Activated CD8-positive, alpha-beta memory T cell treated with anti-CD3 and anti-CD28 coated beads, Interleukin-2, amount 50 U/mL, for 24 hours (primary cell): ENCODE data around the gene BPI.
"Not testable (repeated sequence)": the region's sequence is repeated elsewhere in the genome, so short reads cannot be mapped to it uniquely, and the experiment has no call there.

Experiments
- DNase-seq: peaks from one replicate; pipeline ENCODE4 v3.0.0-alpha.2; 2020; ENCODE audit errors: extremely low read depth

The BPI gene

GRCh38 chr20:38363004-38363747 lies 59.2 kb downstream of the BPI start:
- DNase-seq, result no peak

DNA sequence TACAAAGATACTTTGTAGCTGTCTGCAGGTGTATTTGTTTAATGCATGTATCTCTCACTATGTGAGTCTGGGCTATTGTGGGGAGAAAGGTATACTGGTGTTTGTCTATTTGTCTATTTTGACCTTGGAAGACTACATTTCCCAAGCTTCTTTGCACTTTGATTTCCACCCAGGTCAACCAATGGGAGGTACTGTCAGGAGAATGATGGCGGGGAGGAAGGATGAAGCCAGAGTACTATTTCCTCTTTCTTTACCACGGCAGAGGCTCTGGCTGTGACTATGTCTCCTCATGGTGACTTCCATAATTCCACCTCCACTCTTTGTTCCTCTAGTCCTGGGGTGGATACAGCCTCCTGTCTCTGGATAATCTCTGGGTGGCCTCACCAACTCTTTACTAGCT lies 65.4 kb downstream of the BPI start:
- no peak for DNase-seq

GRCh38 chr20:38372806-38373205 lies 68.8 kb downstream of the BPI start:
- DNase-seq, result no peak

DNA sequence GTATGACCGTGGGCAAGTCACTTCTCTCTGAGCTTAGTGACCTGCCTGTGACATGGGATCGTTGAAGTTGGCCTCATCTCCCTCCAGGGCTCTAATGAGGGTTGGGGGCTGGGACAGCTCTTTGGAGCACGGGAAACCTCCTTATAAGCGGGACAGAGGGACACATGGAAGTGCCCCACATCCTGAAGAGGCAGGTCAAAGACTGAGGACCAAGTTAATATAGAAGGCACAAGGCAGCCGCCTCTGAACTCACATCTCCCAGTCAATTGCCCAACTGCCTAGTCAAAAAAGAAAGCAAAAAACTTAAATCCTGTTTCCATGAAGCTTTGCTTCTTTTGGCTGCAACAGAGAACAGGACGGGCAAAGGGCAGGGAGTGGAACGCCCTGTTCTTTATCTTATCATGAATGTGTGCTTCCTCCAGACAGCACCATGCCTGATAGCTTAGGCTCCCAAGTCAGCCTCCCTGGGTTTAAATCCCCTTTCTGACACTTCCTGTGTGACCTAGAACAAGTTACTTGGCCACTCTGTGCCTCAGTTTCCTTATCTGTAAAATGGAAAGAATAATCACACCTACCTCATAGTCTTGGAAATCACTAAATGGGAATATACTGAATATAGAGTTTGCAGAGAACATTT lies 69.4 kb downstream of the BPI start:
- no peak for DNase-seq

DNA sequence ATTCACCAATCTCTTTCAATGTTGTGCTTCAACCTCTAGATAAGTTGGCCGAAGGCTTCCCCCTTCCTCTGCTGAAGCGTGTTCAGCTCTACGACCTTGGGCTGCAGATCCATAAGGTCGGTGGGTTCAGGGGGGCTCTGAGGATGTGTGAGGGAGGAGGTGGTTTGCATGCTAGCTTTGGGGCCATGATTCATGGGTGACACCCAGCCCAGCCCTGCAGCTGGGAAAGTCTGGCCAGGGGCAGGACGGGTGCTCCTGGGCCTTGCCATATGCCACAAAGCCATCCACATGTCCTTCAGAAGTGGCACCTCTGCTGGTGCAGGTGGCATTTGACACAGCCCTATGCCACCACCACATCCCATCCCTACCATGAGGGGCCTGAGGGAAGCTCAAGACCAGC lies 69.9 kb downstream of the BPI start:
- no peak for DNase-seq

GRCh38 chr20:38377039-38377685 lies 73.2 kb downstream of the BPI start:
- DNase-seq, result no peak

DNA sequence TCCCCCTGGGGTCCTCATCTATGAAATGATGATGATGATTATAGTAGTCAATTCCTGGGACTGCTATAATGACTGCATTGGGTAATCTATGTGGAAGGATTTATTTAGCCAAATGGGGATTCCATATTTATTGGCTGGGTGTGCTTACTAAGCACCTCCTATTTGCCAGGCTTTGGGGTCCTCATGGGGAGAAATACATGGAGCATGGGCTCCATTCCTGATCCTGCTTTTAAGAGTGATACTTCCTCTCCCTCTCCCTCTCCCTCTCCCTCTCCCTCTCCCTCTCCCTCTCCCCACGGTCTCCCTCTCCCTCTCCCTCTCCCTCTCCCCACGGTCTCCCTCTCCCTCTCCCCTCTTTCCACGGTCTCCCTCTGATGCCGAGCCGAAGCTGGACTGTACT lies 73.9 kb downstream of the BPI start:
- not testable (repeated sequence) for DNase-seq

GRCh38 chr20:38383147-38383546 lies 79.2 kb downstream of the BPI start:
- DNase-seq, result no peak

- DNase-seq, result no peak
Measured at GRCh38 chr20:38386004-38386403, 82.0 kb downstream of the BPI start.

- no peak for DNase-seq
Measured at GRCh38 chr20:38386851-38387250, 82.9 kb downstream of the BPI start.
